ENCODE measurements around the gene TNF.

DNA sequence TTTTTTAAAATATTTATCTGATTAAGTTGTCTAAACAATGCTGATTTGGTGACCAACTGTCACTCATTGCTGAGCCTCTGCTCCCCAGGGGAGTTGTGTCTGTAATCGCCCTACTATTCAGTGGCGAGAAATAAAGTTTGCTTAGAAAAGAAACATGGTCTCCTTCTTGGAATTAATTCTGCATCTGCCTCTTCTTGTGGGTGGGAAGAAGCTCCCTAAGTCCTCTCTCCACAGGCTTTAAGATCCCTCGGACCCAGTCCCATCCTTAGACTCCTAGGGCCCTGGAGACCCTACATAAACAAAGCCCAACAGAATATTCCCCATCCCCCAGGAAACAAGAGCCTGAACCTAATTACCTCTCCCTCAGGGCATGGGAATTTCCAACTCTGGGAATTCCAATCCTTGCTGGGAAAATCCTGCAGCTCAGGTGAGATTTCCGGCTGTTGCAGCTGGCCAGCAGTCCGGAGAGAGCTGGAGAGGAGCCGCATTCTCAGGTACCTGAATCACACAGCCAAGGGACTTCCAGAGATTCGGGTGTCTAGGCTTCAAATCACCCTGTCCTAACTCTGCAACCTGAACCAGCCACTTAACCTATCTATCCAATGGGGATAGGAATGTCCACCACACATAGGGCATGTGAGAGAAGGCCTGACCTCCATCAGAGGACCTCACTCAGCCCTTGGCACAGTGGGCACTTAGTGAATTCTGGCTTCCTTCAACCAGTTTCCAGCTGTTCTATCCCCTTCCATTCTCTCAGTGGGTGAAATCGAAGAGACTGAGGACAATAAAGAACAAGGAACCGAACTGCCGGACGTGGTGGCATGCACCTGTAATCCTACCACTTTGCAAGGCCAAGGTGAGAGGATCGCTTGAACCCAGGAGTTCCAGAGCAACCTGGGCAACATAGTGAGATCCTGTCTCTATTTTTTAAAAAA is 3.1 kb downstream of the TNF start:
- TF ChIP-seq, protein P1, sequence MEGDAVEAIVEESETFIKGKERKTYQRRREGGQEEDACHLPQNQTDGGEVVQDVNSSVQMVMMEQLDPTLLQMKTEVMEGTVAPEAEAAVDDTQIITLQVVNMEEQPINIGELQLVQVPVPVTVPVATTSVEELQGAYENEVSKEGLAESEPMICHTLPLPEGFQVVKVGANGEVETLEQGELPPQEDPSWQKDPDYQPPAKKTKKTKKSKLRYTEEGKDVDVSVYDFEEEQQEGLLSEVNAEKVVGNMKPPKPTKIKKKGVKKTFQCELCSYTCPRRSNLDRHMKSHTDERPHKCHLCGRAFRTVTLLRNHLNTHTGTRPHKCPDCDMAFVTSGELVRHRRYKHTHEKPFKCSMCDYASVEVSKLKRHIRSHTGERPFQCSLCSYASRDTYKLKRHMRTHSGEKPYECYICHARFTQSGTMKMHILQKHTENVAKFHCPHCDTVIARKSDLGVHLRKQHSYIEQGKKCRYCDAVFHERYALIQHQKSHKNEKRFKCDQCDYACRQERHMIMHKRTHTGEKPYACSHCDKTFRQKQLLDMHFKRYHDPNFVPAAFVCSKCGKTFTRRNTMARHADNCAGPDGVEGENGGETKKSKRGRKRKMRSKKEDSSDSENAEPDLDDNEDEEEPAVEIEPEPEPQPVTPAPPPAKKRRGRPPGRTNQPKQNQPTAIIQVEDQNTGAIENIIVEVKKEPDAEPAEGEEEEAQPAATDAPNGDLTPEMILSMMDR (IDR thresholded peaks at IDR 0.05 in 8 of 11, conservative IDR thresholded peaks at IDR 0.05 in 3 of 11) = no peak
- TF ChIP-seq POLR2A (IDR thresholded peaks at IDR 0.05) = no peak
- TF ChIP-seq POLR2AphosphoS5 (IDR thresholded peaks at IDR 0.05) = no peak
